Omental fat pad (tissue), 4 donors: Measurements from ENCODE around the gene SYDE1. TPM values are rescaled to one million over a fixed set of nuclear protein-coding genes. Genes with fewer than 3 reads are reported as not detected.

Source experiments
- ATAC-seq: fragments of 150-250 bp; one replicate; pipeline ENCODE4 v1.9.1; 2016; ENCODE audit warnings: mild to moderate bottlenecking, moderate library complexity; ENCODE audit not compliant: low FRiP score
- DNase-seq: peaks from one replicate; pipeline ENCODE4 v3.0.0-alpha.2; 2019; ENCODE audit warnings: low spot score
- CTCF ChIP-seq, 3 donors: fragments of 450-650 bp; IDR thresholded peaks; one replicate each; pipeline ENCODE4 v1.5.1; 2016 to 2017; ENCODE audit warnings: antibody characterized with exemption in 3 of 3, mild to moderate bottlenecking in 3 of 3, moderate library complexity in 2 of 3
- total RNA-seq, 4 donors: library from RNA; depleted of rRNA; stranded (reverse); fragments of >200 nt; gene quantifications; one replicate each; pipeline ENCODE4 v1.1.0, GENCODE V29; 2016

SYDE1 gene
- total RNA-seq, 4 donors from 2014 or later: 14.8 to 26.6 (median 21.6) TPM

- no peak for ATAC-seq
- TF ChIP-seq CTCF (IDR thresholded peaks at IDR 0.05): no peak
- no peak for DNase-seq
Measured at GRCh38 chr19:15138427-15138826, 31.2 kb downstream of the SYDE1 start.

GRCh38 chr19:15141143-15141542 lies 33.9 kb downstream of the SYDE1 start:
- DNase-seq (no peak), ATAC-seq (no peak)
- TF ChIP-seq CTCF (IDR thresholded peaks at IDR 0.05): no peak

GRCh38 chr19:15142313-15142712 lies 35.1 kb downstream of the SYDE1 start:
- DNase-seq (no peak), ATAC-seq (no peak)
- TF ChIP-seq CTCF (IDR thresholded peaks at IDR 0.05): no peak

GRCh38 chr19:15144046-15144646 lies 36.9 kb downstream of the SYDE1 start:
- DNase-seq: no peak
- TF ChIP-seq CTCF (IDR thresholded peaks at IDR 0.05): no peak
- ATAC-seq: no peak

- no peak for TF ChIP-seq CTCF (IDR thresholded peaks at IDR 0.05)
- ATAC-seq (no peak), DNase-seq (no peak)
Measured at GRCh38 chr19:15147090-15147489, 39.9 kb downstream of the SYDE1 start.

GRCh38 chr19:15149737-15150136 lies 42.5 kb downstream of the SYDE1 start:
- ATAC-seq (no peak), DNase-seq (no peak)
- no peak for TF ChIP-seq CTCF (IDR thresholded peaks at IDR 0.05)

- ATAC-seq (no peak), DNase-seq (no peak)
- no peak for TF ChIP-seq CTCF (IDR thresholded peaks at IDR 0.05)
Measured at GRCh38 chr19:15154002-15154612, 46.9 kb downstream of the SYDE1 start.
